Mesenteric fat pad (tissue), 1 donor: Measurements from ENCODE around the gene KRT3. TPM values are rescaled to one million over a fixed set of nuclear protein-coding genes. Genes with fewer than 3 reads are reported as not detected.

Source experiments
- DNase-seq: peaks from one replicate; pipeline ENCODE4 v3.0.0-alpha.2; 2020; ENCODE audit warnings: low spot score
- total RNA-seq: library from RNA; stranded (reverse); fragmentation: NEBNext Ultra II Directional; extraction: Animal tissue kit (Norgen Biotek cat#: 25700); gene quantifications from one replicate; pipeline ENCODE4 v1.2.1, GENCODE V29; 2021
- donor health status: DM: yes; HTN: yes; CAD: no.

Gene KRT3
- total RNA-seq, 1 donor from 2014 or later: not detected

GRCh38 chr12:52783563-52784316 is 12.2 kb downstream of the KRT3 start:
- DNase-seq: no peak

GRCh38 chr12:52782502-52782901 is 13.4 kb downstream of the KRT3 start:
- DNase-seq: no peak

- DNase-seq: peak; percentile 30
These were observed 14.4 kb downstream of the KRT3 start for GRCh38 chr12:52781399-52782082.

- peak; percentile 28 for DNase-seq
These were observed 16.0 kb downstream of the KRT3 start for GRCh38 chr12:52779914-52780313.

GRCh38 chr12:52778833-52779232 is 17.1 kb downstream of the KRT3 start:
- DNase-seq: peak; percentile 47

- DNase-seq: peak; percentile 59
These were observed 18.4 kb downstream of the KRT3 start for GRCh38 chr12:52777566-52777965.

- DNase-seq: peak; percentile 85
These were observed 19.0 kb downstream of the KRT3 start, which contains the start of gene KRT76 for GRCh38 chr12:52776913-52777395. Gene KRT76 (minus strand): TSS chr12:52777345. CDS start chr12:52777291, 54 bp downstream.

- peak; percentile 74 for DNase-seq
These were observed 19.5 kb downstream of the KRT3 start for GRCh38 chr12:52776435-52776834.

GRCh38 chr12:52774629-52775250 is 21.2 kb downstream of the KRT3 start:
- peak; percentile 47 for DNase-seq

GRCh38 chr12:52772772-52773171 is 23.1 kb downstream of the KRT3 start:
- no peak for DNase-seq

GRCh38 chr12:52772188-52772587 is 23.7 kb downstream of the KRT3 start:
- DNase-seq: no peak

GRCh38 chr12:52771505-52771904 is 24.4 kb downstream of the KRT3 start:
- DNase-seq: no peak

GRCh38 chr12:52771088-52771487 is 24.8 kb downstream of the KRT3 start:
- DNase-seq: no peak

- no peak for DNase-seq
These were observed 26.0 kb downstream of the KRT3 start for GRCh38 chr12:52769946-52770345.

GRCh38 chr12:52769354-52769753 is 26.6 kb downstream of the KRT3 start:
- DNase-seq: no peak

GRCh38 chr12:52768479-52769200 is 27.3 kb downstream of the KRT3 start:
- no peak for DNase-seq

GRCh38 chr12:52767427-52767826 is 28.5 kb downstream of the KRT3 start:
- no peak for DNase-seq

- DNase-seq: no peak
These were observed 28.9 kb downstream of the KRT3 start for GRCh38 chr12:52767020-52767379.

GRCh38 chr12:52766351-52767019 is 29.4 kb downstream of the KRT3 start:
- no peak for DNase-seq

- no peak for DNase-seq
These were observed 30.2 kb downstream of the KRT3 start for GRCh38 chr12:52765702-52766101.

GRCh38 chr12:52763991-52764390 is 31.9 kb downstream of the KRT3 start:
- no peak for DNase-seq
